GM21825 (cell line): ENCODE results near the gene AP2A2.

Experiments used
- ATAC-seq: cut with Tn5 transposase; IDR thresholded peaks from one replicate; pipeline ENCODE4 v1.9.1; 2021; ENCODE audit warnings: mild to moderate bottlenecking, moderate library complexity; ENCODE audit not compliant: unreplicated experiment

AP2A2 gene

GRCh38 chr11:923691-924405 lies 1.8 kb upstream of the AP2A2 start:
- ATAC-seq, result no peak

- ATAC-seq, result no peak
Measured at GRCh38 chr11:924406-925157, 1.1 kb upstream of the AP2A2 start.

- no peak for ATAC-seq
Measured at GRCh38 chr11:925158-925495, 543 bp upstream of the AP2A2 start.

GRCh38 chr11:926341-926916 lies 759 bp downstream of the AP2A2 start:
- no peak for ATAC-seq

- ATAC-seq, result no peak
Measured at GRCh38 chr11:927871-928270, 2.2 kb downstream of the AP2A2 start.

GRCh38 chr11:928786-929185 lies 3.1 kb downstream of the AP2A2 start:
- ATAC-seq, result no peak

GRCh38 chr11:929405-929804 lies 3.7 kb downstream of the AP2A2 start:
- ATAC-seq, result no peak

- ATAC-seq, result no peak
Measured at GRCh38 chr11:931385-931784, 5.7 kb downstream of the AP2A2 start.

GRCh38 chr11:932435-932834 lies 6.8 kb downstream of the AP2A2 start:
- no peak for ATAC-seq

- no peak for ATAC-seq
Measured at GRCh38 chr11:933142-933851, 7.6 kb downstream of the AP2A2 start.

GRCh38 chr11:933936-934335 lies 8.3 kb downstream of the AP2A2 start:
- ATAC-seq, result no peak

- ATAC-seq, result no peak
Measured at GRCh38 chr11:934527-934926, 8.9 kb downstream of the AP2A2 start.

GRCh38 chr11:936199-936598 lies 10.5 kb downstream of the AP2A2 start:
- ATAC-seq, result no peak

GRCh38 chr11:937841-938261 lies 12.2 kb downstream of the AP2A2 start:
- ATAC-seq, result no peak

- ATAC-seq, result no peak
Measured at GRCh38 chr11:940496-941135, 14.9 kb downstream of the AP2A2 start.

- no peak for ATAC-seq
Measured at GRCh38 chr11:942823-943222, 17.2 kb downstream of the AP2A2 start.

GRCh38 chr11:944711-945470 lies 19.2 kb downstream of the AP2A2 start:
- ATAC-seq, result no peak

GRCh38 chr11:945986-946385 lies 20.3 kb downstream of the AP2A2 start:
- ATAC-seq, result no peak

- ATAC-seq, result no peak
Measured at GRCh38 chr11:947744-948143, 22.1 kb downstream of the AP2A2 start.

GRCh38 chr11:951507-951906 lies 25.8 kb downstream of the AP2A2 start:
- ATAC-seq, result no peak
